ENCODE data around the gene ENTPD2. TPM values are rescaled to one million over a fixed set of nuclear protein-coding genes. Genes with fewer than 3 reads are reported as not detected.

ENTPD2 gene
- total and polyA plus RNA-seq, 4 donors: 0.09 to 0.40 (median 0.21) TPM

GRCh38 chr9:137021979-137022661, 31.7 kb downstream of the ENTPD2 start (continued):
- TF ChIP-seq REST (IDR thresholded peaks at IDR 0.05): peak; percentile 55

DNA sequence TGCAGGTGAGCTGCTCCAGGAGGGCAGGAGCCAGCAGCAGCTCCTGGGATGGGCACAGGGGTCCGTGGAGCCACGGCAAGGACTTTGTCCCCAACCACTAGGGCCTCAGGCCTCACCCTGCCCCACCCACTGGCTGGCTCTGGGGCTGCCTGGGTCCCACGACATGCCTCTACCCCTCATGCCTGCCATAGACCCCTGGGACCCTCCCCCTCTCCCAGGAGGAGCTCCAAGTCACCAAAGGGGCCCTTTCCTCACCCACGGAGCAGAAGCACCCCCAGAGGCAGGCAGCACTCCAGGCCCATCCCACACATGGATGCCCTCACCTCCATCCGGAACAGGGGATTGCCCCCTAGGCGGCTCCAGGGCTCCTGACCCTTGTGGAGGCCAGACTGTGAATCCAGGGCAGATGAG, 32.3 kb downstream of the ENTPD2 start:
- Histone ChIP-seq H3K27ac (ENCODE audit: low read depth in 1 of 2, low read length in 2 of 2) (no peak overlapping the region), H3K9me3 (ENCODE audit: control insufficient read depth in 4 of 4, low read length in 3 of 4) (no peaks in the 10 kb centered on the region), H3K27me3 (ENCODE audit: control insufficient read depth in 4 of 4, insufficient read depth in 4 of 4, low read length in 3 of 4) (no peaks in the 10 kb centered on the region), H3K4me3 (ENCODE audit: low read depth in 1 of 3, low read length in 3 of 3) (no peak overlapping the region), H3K9ac (ENCODE audit: low read depth in 1 of 2, low read length in 2 of 2) (no peak overlapping the region), H3K4me1 (ENCODE audit: control insufficient read depth in 4 of 4, insufficient read depth in 4 of 4, low read length in 3 of 4) (peaks cover 20 to 43% (median 33%) of the 10 kb centered on the region in 4 donors), H3K36me3 (ENCODE audit: control insufficient read depth in 4 of 4, insufficient read depth in 3 of 4, low read depth in 1 of 4, low read length in 3 of 4) (peaks cover 0 to 11% (median 4%) of the 10 kb centered on the region in 4 donors)
- no peak for DNase-seq (ENCODE audit: low spot score)
- WGBS: 89% methylated on average over 6 of the region's 6 CpGs
- TF ChIP-seq, protein P1, sequence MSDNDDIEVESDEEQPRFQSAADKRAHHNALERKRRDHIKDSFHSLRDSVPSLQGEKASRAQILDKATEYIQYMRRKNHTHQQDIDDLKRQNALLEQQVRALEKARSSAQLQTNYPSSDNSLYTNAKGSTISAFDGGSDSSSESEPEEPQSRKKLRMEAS (IDR thresholded peaks at IDR 0.05): no peak
- TF ChIP-seq RAD21 (IDR thresholded peaks at IDR 0.05) (no peak), REST (IDR thresholded peaks at IDR 0.05) (no peak)

- 96% methylated on average over 32 of the region's 32 CpGs for WGBS
- peaks cover 14 to 37% (median 30%) of the 10 kb centered on the region in 4 donors for H3K4me1 ChIP-seq (ENCODE audit: control insufficient read depth in 4 of 4, insufficient read depth in 4 of 4, low read length in 3 of 4)
- H3K27ac ChIP-seq (ENCODE audit: low read depth in 1 of 2, low read length in 2 of 2): no peak overlapping the region
- H3K4me3 ChIP-seq (ENCODE audit: low read depth in 1 of 3, low read length in 3 of 3): no peak overlapping the region
- H3K27me3 ChIP-seq (ENCODE audit: control insufficient read depth in 4 of 4, insufficient read depth in 4 of 4, low read length in 3 of 4): no peaks in the 10 kb centered on the region
- TF ChIP-seq, protein P1 (IDR thresholded peaks at IDR 0.05): no peak
- TF ChIP-seq SP1 (IDR thresholded peaks at IDR 0.05) (no peak), RAD21 (IDR thresholded peaks at IDR 0.05) (no peak), EGR1 (IDR thresholded peaks at IDR 0.05; ENCODE audit: low read depth in 2 of 2) (no peak), TAF1 (conservative IDR thresholded peaks at IDR 0.05) (no peak), GABPA (IDR thresholded peaks at IDR 0.05 in 1 of 2, conservative IDR thresholded peaks at IDR 0.05 in 1 of 2) (no peak), HNF4A (conservative IDR thresholded peaks at IDR 0.05) (no peak), ATF3 (IDR thresholded peaks at IDR 0.05) (no peak)
- no peaks in the 10 kb centered on the region for H3K9me3 ChIP-seq (ENCODE audit: control insufficient read depth in 4 of 4, low read length in 3 of 4)
- no peak for DNase-seq (ENCODE audit: low spot score)
- no peak overlapping the region for H3K9ac ChIP-seq (ENCODE audit: low read depth in 1 of 2, low read length in 2 of 2)
- peaks cover 2 to 16% (median 10%) of the 10 kb centered on the region in 4 donors for H3K36me3 ChIP-seq (ENCODE audit: control insufficient read depth in 4 of 4, insufficient read depth in 3 of 4, low read depth in 1 of 4, low read length in 3 of 4)
Observed at GRCh38 chr9:137020771-137021567, 32.9 kb downstream of the ENTPD2 start.
